ENCODE measurements around the gene ZNF77.
"Not testable (repeated sequence)": the region's sequence is repeated elsewhere in the genome, so short reads cannot be mapped to it uniquely, and the experiment has no call there.

ZNF77 gene

GRCh38 chr19:2902590-2903218 lies 42.1 kb downstream of the ZNF77 start:
- no peak overlapping the region for H3K4me3 ChIP-seq (ENCODE audit: low read depth, low read length)
- TF ChIP-seq, protein P1, sequence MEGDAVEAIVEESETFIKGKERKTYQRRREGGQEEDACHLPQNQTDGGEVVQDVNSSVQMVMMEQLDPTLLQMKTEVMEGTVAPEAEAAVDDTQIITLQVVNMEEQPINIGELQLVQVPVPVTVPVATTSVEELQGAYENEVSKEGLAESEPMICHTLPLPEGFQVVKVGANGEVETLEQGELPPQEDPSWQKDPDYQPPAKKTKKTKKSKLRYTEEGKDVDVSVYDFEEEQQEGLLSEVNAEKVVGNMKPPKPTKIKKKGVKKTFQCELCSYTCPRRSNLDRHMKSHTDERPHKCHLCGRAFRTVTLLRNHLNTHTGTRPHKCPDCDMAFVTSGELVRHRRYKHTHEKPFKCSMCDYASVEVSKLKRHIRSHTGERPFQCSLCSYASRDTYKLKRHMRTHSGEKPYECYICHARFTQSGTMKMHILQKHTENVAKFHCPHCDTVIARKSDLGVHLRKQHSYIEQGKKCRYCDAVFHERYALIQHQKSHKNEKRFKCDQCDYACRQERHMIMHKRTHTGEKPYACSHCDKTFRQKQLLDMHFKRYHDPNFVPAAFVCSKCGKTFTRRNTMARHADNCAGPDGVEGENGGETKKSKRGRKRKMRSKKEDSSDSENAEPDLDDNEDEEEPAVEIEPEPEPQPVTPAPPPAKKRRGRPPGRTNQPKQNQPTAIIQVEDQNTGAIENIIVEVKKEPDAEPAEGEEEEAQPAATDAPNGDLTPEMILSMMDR (IDR thresholded peaks at IDR 0.05; ENCODE audit: insufficient read depth, low read depth, low read length, missing control alignments), result no peak
- no peak for DNase-seq (ENCODE audit: low read depth)

DNA sequence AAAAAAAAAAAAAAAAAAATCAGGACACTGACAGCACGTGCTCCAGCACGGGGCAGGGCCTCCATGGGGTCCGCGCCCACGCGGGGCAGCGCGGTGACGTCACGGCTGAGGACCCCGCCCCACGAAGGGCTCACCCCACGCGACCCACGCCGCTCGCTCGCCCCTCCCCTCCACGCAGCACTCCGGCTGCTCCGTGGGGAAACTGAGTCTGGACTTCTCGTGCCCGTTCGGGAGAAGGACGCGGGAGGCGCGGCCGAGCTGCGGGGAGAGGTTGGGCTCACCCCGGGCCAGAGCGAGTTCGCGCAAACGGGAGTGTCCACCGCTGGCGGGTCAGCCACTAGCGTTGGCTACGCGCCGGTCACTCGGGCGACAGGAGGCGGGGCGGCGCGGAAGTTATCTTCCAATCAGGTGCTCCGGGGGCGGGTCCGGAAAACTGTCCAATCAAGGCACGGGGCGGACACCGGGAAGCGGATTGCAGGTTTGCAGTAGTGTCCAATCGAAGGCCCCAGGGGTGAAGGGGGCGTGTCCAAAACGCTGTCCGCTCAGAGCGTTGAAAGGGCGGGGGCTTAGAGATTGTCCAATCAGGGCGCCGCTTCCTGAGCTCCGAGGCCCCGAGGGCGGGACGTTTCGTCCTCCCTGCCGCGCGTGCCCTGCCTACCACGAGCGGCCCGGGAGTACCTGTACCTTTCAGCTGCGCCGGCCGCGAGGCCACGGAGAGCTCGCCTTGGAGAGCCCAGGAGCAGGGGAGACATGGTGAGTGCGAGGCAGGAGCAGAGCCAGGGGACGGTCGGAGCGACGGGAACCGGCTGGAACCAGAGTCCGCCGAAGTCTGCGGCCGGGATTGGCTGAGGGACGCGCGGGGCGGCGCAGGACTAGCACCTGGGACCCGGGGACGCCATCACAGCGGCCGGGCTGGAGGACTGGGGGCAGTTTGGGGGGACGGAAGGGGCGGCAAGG lies 44.2 kb downstream of the ZNF77 start, which contains the start of gene ZNF57:
Gene ZNF57, plus strand, starts transcription at position 633 of the 957 bp plus-strand sequence. Its CDS starts 118 bp downstream, at position 751.
- peak within 1 kb of the TSS; percentile 95 for H3K4me3 ChIP-seq (ENCODE audit: low read depth, low read length)
- peak; percentile 99 for DNase-seq (ENCODE audit: low read depth)
- TF ChIP-seq, protein P1 (IDR thresholded peaks at IDR 0.05; ENCODE audit: insufficient read depth, low read depth, low read length, missing control alignments), result no peak

- no peak overlapping the region for H3K4me3 ChIP-seq (ENCODE audit: low read depth, low read length)
- TF ChIP-seq, protein P1 (IDR thresholded peaks at IDR 0.05; ENCODE audit: insufficient read depth, low read depth, low read length, missing control alignments), result no peak
- DNase-seq (ENCODE audit: low read depth), result no peak
Measured at GRCh38 chr19:2896694-2897093, 48.1 kb downstream of the ZNF77 start.

DNA sequence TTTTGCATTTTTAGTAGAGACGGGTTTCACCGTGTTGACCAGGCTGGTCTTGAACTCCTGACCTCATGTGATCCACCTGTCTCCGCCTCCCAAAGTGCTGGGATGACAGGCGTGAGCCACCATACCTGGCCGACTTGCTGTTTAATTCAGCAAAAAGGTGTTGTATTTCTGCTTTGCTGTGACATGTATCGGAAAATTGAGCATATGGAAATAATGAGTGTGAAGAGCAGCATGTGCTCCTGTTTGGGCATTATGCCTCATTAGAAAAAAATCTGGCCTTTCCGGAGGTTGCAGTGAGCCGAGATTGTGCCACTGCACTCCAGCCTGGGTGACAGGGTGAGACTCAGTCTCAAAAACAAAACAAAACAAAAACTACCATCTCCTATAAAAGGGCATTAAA lies 54.2 kb downstream of the ZNF77 start:
- H3K4me3 ChIP-seq (ENCODE audit: low read depth, low read length); DNase-seq (ENCODE audit: low read depth): not testable (repeated sequence)

GRCh38 chr19:2888731-2889224 lies 56.0 kb downstream of the ZNF77 start:
- peak overlapping the region; percentile 48 for H3K4me3 ChIP-seq (ENCODE audit: low read depth, low read length)
- peak; percentile 83 for DNase-seq (ENCODE audit: low read depth)
- TF ChIP-seq, protein P1 (IDR thresholded peaks at IDR 0.05; ENCODE audit: insufficient read depth, low read depth, low read length, missing control alignments), result no peak

GRCh38 chr19:2887391-2887914 lies 57.3 kb downstream of the ZNF77 start:
- DNase-seq (ENCODE audit: low read depth), result peak; percentile 80
- no peak overlapping the region for H3K4me3 ChIP-seq (ENCODE audit: low read depth, low read length)
- TF ChIP-seq, protein P1 (IDR thresholded peaks at IDR 0.05; ENCODE audit: insufficient read depth, low read depth, low read length, missing control alignments), result peak; percentile 60

- TF ChIP-seq, protein P1 (IDR thresholded peaks at IDR 0.05; ENCODE audit: insufficient read depth, low read depth, low read length, missing control alignments), result no peak
- DNase-seq (ENCODE audit: low read depth), result no peak
- no peak overlapping the region for H3K4me3 ChIP-seq (ENCODE audit: low read depth, low read length)
Measured at GRCh38 chr19:2885736-2886135, 59.0 kb downstream of the ZNF77 start.

Measured in GM12865 (cell line).